GM21717 (cell line): Measurements from ENCODE around the gene ATAT1.
"Not testable (repeated sequence)": the region's sequence is repeated elsewhere in the genome, so short reads cannot be mapped to it uniquely, and the experiment has no call there.

Experiments used
- ATAC-seq: cut with Tn5 transposase; IDR thresholded peaks from one replicate; pipeline ENCODE4 v1.9.1; 2021; ENCODE audit warnings: mild to moderate bottlenecking, moderate library complexity; ENCODE audit not compliant: unreplicated experiment

The ATAT1 gene

DNA sequence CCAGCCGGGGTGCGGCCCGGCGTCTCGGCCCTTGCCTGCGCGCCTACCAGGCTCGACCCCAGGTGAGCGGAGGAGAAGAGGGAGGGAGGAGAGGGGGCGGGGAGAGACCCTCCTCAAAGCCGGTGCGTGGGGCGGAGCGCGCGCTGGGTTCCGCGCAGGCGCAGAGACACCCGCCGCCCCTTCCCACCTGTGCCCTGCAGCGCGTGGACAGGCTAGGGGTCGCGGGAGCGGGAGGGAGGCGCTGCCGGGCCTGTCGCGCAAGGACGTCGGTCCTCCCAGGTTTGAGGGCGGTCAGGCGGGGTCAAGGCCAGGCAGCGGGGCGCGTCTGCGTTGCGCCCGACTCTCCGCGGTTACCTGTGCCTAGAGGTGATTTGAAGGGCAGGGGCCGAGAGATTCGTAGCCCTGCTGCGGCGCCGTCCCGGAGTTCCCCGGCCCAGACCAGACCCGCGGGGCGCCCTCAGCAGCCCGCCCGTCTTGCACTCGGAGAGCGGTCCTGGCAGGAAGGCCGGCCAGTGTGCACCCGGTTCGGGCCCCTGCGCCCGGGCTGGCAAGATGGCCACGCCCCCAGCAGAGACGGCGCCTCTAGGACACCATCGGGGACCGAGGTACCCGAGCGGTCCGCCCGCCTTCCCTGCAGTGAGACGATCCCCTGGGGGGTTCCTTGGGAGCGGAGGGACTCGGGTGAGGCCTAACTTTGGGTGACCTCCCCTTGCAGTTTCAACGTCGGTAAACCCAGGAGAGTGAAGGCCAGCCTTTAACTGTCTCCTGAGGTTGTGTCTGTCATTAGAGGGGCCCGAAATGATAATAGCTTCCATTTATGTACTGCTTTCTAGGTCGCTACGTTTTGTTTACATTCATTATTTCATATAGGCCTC, 20.8 kb downstream of the ATAT1 start:
- ATAC-seq = peak; percentile 47

DNA sequence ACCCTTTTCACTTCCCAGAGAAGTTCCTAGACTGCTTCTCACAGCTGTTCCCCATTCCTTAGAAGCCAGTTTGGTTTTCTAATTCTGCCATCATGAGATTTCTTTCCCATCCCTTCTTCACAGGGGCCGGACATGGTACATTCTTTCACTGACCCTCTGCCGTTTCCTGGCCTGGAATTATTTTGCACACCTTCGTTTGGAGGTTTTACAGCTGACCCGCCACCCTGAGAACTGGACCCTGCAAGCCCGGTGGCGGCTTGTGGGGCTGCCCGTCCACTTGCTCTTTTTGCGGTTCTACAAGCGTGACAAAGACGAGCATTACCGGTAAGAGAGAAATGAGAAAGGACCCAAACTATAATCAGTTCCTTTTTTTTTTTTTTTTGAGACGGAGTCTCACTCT, 24.5 kb downstream of the ATAT1 start:
- ATAC-seq = no peak

DNA sequence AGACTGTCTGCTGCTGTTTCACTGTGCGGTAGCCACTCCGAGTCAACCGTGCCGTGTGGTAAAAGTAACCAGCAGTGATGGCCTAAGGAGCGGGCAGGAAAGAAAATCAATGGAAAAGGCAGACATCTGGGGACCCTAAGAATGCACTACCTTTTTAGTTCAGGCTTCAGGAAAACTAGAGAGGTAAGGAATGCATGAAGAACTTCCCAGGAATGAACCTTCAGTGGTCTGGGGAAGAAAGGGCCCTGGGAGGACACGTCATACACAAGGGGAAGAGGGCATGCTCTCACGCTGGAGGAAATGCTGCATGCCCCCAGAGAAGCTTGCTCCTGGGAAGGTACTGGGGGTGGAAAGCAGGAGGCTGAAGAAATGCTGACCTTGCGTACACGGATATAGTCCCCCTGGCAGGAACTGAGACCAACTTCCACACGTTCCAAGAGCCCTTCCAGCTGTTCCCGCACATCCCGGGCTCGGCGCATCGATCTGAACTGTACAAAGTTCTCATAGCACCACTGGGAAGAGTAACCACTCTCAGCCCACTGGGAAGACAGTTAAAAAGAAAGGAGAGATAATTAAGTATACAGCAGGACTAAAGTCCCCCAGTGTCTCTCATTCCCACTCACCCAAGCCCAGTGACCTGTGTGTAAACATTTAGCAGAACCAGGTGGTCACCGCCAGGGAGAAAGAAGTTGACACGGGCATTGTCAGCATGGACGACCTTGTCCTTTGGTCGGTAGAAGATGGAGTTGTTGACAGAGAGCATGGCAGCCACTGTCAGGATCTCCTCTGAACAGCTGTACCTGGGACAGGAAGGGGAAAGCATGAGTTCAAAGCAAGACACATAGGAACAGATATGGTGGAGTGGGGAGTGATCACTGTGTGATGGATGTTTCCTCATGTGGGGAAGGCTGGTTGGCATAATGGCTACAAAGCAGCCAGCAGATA, 28.4 kb downstream of the ATAT1 start:
- ATAC-seq = no peak

DNA sequence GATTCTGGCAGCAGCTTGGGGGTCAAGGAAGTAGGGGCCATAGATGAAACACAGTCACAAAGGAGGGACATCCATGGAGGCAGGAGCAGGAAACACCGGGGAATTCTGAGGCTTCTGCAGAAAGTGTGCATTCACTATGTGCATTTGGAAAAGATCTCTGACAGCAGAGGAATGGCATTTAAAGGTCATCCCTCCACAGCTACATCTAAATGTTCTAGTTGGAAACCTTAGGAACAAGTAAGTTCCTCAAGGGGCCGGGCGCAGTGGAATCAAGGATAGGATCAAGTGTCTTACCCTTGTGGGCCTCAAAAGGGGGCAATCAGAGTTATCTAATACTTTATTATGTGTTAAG, 29.0 kb downstream of the ATAT1 start:
- no peak for ATAC-seq

DNA sequence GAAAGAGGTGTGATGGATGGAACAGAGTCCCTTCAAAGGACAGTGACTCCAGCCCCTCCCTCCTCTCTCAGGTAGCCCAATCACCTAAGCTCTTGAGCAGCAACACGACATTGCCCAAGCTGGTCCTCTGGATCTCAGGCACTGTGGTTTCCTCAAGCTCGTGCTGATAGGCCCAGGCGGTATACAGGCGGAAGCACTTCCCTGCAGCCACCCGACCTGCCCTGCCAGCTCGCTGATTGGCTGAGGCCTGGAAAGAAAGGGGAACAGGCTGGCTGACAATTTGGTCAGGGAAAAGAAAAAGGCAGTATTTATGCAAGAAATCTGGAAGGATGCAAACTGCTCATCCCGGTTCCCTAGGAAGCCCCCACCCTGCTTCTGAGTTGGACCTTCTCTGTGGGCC, 29.8 kb downstream of the ATAT1 start:
- ATAC-seq = no peak

DNA sequence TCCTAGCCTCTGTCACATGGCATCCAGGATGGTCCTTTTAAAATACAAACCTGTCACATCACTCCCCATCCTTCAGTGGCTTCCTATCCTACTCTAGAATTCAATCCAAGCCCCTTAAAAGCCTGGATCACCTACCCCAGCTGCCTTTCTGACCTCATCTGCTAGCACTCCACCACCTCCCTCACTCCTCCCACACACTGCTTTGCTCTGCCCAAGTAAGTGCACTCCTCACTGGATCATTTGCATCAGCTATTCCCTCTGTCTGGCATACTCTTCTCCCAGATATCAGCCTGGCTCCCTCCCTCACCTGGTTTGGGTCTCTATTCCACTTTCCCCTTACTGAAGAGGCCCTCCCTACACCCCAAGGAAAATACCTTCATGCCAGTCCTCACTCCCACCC, 30.8 kb downstream of the ATAT1 start:
- ATAC-seq = no peak

DNA sequence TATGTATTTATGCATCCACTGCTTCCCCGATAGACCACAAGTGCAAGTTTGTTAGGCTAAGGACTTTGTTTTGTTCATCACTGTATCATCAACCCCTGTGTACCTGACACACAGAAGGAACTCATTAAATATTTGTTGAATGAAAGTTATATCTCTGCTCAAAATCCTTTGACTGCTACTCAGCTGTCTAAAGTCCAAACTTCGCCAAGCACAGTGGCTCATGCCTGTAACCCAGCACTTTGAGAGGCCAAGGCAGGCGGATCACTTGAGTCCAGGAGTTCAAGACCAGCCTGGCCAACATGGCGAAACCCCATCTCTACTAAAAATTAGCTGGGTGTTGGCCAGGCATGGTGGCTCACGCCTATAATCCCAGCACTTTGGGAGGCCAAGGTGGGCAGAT, 31.2 kb downstream of the ATAT1 start:
- not testable (repeated sequence) for ATAC-seq

DNA sequence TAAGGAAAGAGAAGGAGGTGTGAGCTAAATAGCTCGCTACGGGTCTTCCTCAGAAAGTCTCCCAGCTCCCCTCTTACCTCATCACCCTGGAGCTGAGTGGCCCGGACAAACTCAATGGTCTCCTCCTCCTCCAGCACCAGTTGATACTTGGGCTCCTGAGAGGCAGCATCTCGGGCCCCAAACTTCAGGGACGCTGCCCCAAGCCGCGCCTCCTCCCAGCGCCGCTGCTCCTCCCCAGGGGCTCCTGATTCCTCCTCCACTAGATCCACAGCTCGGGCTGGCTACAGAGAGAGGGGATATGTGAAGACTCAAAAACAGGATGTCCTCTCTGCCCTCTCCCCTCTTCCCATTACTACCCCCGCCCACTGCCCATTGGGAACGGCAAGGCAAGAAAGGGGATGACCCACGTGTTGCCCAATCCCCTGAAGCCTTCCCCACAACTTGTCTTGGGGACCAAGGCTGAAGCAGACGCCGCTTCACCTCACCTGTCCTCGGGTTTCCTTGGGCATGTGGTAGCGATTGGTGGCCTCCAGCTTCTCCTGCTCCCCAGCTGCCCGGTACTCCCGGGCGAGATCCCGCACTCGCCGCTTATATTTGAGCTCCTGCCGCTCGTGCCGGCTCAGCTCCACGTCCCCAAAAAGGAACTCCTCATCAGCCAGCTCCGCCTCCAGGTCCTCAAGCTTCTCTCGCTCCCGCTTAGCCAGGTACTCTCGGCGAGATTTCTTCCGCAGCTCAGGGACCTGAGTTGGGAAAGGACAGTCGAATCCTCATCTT, 38.5 kb downstream of the ATAT1 start:
- no peak for ATAC-seq

DNA sequence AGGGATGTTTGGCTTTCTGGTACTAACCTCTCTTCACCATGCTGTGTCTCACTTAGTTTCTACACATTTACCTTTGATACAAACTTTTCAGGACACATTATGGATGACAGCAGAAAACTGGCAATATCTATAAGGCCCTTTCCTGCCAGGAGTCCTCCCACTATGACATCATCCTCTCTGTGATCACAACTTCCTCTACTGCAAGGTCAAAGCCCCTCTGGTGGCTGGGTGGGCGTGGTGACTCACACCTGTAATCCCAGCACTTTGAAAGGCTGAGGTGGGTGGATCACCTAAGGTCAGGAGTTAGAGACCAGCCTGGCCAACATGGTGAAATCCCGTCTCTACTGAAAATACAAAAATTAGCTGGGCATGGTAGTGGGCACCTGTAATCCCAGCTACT, 39.6 kb downstream of the ATAT1 start:
- ATAC-seq = not testable (repeated sequence)

DNA sequence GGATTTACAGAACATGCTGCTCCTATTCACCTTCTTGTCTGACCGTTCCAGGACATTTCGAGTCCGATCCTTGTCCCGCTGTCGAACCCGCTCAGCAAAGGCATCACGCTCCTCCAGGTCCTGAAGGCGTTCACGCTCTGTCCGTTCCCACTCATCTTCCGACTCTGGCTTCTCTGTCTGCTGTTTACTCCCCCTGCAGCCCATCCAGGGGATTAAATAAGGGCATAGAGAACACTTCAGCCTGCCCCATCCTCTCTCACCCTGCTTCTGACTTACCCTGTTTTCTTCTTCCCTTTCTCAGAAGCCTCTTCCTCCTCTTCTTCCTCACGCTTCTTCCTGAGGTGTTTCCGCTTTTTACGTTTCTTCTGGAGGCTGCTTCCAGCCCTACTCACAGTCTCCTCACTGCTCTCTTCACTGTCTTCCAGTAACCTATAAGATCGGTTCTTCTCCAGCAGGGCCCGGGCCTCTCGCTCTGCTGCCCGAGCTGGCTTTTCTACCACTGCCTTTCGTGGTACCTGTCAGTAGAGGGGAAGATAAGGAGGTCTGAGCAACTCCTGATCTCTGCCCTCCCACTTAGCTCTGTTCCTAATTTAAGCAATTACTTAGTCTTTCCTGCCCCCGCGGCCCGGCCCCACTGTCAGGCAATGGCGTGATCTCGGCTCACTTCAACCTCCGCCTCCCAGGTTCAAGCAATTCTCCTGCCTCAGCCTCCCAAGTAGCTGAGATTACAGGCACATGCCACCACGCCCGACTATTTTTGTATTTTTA, 44.3 kb downstream of the ATAT1 start:
- no peak for ATAC-seq

DNA sequence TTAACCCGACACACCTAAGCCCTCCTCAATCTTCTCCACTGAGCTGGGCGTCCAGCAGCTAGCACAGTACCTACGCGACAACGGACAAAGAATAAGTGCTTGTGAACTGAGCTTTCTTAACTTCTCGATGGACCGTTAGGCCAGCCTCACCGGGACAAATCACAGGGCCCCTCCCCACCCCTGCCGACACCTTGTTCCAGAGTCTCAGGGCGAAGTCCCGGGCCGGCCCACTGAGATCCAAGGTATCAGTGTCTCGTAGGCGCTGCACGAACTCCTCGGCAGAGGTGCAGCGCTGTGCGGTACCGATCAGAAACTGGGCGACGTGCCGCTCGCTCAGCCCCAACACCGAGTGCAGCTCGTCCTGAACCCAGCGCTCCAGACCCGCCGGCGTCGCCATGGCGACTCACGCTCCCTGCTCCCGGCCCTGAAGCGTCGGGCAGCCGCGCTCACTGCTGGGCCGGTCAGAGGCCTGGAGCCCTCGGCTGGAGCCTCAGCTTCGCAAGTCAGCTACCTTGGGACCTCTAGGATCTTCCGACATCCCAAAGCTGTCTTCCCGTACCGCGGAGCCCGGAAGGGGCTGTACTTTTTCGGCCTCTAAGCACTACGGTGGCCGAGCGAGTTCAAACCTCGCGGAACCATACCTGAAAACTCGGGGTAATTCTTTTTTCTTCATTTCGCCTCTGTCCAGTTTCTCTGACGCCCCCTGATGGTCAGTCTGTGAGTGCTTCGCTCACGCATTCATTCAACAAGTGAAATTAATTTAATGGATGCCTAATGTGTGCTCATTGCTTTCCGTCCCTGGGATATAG, 46.0 kb downstream of the ATAT1 start, which contains the start of gene DHX16:
Gene DHX16, minus strand, starts transcription at position 562 of the 809 bp plus-strand sequence. Its CDS starts 165 bp downstream, at position 397.
- ATAC-seq = peak; percentile 47

DNA sequence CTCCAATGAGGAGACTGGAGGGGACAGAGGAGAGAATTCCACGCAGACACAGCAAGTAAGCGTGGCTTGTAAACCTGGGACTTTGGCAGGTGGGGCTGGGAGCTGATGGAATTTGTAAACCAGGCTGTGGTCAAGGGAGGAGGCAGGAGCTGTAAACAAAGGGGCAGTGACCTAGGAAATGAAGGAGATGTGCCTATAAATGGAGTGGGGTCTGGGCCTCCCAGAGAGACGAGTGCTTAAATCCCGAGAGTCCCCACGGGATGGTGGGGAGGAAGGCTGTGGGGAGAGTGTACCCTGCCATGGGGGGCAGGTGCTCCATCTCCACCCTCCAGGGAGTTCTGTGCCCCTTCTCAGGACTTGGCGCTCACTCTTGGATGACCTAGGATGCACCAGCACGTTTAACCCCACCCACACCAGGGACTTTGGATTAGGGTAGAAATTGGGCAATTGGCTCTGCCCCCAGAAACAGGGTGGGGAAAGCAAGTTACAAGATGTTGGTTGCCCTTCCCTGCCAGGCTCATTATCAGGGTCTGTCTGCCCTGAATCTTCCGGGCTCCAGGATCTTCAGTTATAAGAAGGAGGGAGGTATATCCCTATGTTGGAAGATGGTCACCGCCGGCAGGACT, 50.1 kb downstream of the ATAT1 start:
- no peak for ATAC-seq

DNA sequence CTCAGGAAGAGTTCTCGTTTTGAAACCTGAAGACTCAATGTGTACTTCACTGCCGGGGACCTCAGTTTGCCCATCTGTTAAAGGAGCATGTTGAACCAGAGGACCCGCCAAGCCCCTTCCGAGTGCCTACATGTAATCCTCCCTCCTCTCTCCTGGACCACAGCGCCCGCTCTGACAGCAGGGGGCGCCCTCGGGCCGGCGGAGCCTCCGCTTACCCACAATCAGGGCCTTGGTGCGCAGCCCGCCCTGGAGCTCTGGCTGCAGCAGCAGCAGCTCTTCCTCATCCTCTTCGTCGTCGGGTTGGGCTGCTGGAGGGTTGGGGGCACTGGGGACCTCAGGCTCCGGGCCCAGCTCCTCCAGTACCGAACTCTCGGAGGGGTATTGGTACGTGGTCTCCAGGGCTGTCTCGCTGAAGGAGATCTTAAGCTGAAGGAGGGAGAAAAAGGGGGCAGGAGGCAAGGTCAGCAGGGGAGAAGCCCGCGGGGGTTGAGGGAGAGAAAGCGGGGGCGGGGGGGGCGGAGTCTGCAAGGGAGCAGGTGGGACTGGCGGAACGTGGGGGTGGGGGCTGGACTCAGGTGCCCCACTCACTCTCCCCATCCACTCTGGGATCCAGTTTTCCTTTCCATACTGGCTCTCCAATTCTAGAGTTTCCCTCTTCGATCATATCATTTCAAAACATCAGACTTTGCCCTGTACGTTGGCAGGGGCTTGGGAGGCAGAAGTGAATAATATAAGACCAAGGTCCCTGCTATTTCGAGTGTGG, 52.5 kb downstream of the ATAT1 start:
- ATAC-seq = no peak

DNA sequence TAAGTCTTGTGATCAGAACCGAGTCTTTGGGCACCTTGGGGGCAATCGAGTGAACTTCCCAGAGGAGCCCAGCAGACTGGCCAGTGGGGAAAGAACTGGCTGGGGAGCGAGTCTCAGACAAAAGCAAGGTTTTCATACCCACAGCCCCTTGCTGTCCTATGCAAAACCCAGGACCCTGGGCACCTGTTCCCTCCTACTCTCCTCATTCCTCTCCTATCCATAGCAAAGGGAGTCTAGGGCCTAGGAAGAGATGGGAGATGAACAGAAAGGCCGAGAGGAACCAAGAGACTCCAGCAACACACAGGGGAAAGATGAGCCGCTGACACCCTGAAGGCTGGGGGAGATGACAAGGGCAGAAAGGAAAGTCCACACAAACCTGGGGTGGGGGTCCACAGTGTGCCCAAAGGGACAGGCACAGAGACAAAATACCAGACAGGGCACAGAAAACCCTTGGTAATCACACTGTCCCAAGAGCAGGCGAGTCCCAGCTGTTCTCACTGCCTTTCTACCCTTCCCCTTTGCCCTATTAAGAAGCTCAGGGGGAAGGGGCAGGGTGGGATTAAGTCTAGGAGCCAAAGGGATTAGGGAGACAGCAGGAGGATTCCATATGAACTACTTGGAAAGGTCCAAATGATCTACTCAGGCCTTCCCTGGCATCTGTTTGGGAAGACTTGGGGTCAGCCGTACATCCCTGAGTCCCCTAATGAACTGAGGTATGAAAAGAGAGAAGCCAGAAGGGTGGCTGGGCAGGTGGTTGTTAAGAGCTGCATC, 53.3 kb downstream of the ATAT1 start:
- no peak for ATAC-seq

DNA sequence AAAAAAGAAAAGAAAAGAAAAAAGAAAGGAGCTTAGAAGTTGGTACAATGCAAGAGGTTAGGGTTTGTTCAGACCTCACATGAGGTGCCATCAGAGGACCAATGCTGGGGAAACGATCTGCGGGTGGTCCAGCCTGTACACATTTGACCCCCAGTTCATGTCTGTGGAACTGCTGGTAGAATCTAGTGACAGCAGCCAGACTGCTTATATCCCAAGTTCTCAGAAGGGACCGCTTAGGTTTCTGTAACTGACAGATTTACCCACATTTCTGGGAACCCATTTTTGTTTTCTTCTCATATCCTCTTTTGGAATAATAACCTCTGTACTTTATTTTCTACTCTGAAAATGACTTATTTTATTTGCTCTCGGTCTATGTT, 55.1 kb downstream of the ATAT1 start:
- no peak for ATAC-seq

DNA sequence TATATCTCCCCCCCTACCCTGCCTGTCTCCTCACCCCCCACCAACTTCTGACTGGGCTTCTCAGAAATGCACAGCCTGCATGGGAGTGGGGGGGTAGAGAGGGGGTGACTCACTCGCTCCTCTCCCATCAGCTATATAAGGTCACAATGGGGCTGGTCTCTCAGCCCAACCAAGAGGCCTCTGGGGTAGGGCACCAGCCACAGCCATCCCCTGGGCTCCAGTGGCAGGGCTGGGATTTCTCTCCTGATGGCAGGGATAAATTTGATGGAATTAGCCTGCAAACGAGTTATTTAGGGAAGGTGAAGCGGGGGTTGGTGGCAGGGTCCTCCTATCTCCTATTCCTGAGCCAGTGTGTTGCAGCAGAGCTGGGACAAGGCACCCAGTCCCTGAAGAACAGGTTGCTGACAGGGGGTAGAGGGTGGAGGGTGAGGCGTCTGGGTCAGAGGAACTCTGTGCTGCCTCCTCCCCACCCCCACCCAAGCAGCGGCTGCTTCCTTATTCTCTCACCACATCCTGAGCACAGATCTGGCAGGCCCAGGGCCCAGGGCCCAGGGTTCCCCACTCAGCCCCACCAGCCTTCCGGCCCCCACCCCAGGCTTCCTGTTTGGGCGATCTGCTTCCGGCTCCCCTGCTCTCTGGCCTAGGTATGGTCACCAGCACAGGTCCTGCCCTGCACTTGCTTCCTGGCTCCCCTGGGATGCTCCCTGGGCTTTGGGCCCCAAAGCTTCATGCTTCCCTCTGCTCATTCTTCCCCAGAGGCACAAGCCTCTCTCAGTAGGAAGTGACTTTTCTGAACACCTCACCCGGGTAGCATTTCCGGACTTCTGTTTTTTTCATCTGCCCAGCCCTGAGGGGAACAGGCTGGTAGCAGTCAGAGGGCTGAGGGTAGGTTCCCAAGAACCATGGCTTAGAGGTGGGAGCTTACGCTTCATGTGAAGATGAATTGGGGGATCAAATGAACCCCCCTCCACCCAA, 55.8 kb downstream of the ATAT1 start:
- peak; percentile 32 for ATAC-seq
